GM03348 (cell line): ENCODE measurements around the gene LCA5L.

Source experiments
- DNase-seq: peaks from one replicate; pipeline ENCODE4 v3.0.0; 2012; ENCODE audit warnings: low spot score

The LCA5L gene

GRCh38 chr21:39445321-39446269, at the start of gene LCA5L:
Gene LCA5L (minus strand): TSS chr21:39445778. CDS start chr21:39428493, 17,285 bp downstream.
- peak; percentile 99 for DNase-seq

GRCh38 chr21:39489380-39489924, 43.9 kb upstream of the LCA5L start:
- no peak for DNase-seq

- DNase-seq: no peak
These were observed 39.2 kb upstream of the LCA5L start for GRCh38 chr21:39484711-39485276.

- no peak for DNase-seq
These were observed 38.3 kb upstream of the LCA5L start for GRCh38 chr21:39483917-39484316.

GRCh38 chr21:39481886-39482285, 36.3 kb upstream of the LCA5L start:
- no peak for DNase-seq

GRCh38 chr21:39480271-39480670, 34.7 kb upstream of the LCA5L start:
- DNase-seq: no peak

- DNase-seq: no peak
These were observed 34.2 kb upstream of the LCA5L start for GRCh38 chr21:39479814-39480182.

- no peak for DNase-seq
These were observed 33.7 kb upstream of the LCA5L start for GRCh38 chr21:39479164-39479813.

- no peak for DNase-seq
These were observed 29.0 kb upstream of the LCA5L start for GRCh38 chr21:39474611-39475010.

- no peak for DNase-seq
These were observed 27.2 kb upstream of the LCA5L start for GRCh38 chr21:39472786-39473185.

- DNase-seq: no peak
These were observed 26.0 kb upstream of the LCA5L start for GRCh38 chr21:39471598-39471997.

GRCh38 chr21:39468559-39468958, 23.0 kb upstream of the LCA5L start:
- no peak for DNase-seq

- no peak for DNase-seq
These were observed 22.2 kb upstream of the LCA5L start for GRCh38 chr21:39467746-39468145.

- DNase-seq: no peak
These were observed 21.0 kb upstream of the LCA5L start for GRCh38 chr21:39466584-39466983.

- DNase-seq: no peak
These were observed 17.7 kb upstream of the LCA5L start for GRCh38 chr21:39463308-39463707.

GRCh38 chr21:39461419-39461818, 15.8 kb upstream of the LCA5L start:
- no peak for DNase-seq

- DNase-seq: no peak
These were observed 11.1 kb upstream of the LCA5L start for GRCh38 chr21:39456665-39457064.

GRCh38 chr21:39454949-39455668, 9.5 kb upstream of the LCA5L start:
- no peak for DNase-seq

- no peak for DNase-seq
These were observed 8.1 kb upstream of the LCA5L start for GRCh38 chr21:39453571-39454179.

- DNase-seq: no peak
These were observed 7.4 kb upstream of the LCA5L start for GRCh38 chr21:39452970-39453342.

GRCh38 chr21:39452207-39452969, 6.8 kb upstream of the LCA5L start:
- DNase-seq: peak; percentile 39
